Thyroid gland (tissue), 4 donors: Measurements from ENCODE around the gene IFI44.

Source experiments
- POLR2A ChIP-seq, 2 donors: fragments of 450-650 bp; IDR thresholded peaks; one replicate each; pipeline ENCODE4 v1.6.1; 2017; ENCODE audit warnings: antibody characterized with exemption in 2 of 2, mild to moderate bottlenecking in 2 of 2, moderate library complexity in 1 of 2
- TF ChIP-seq, protein P1 (sequence below), 6 experiments: fragments of 200-600 bp in 3 of 6; fragments of 450-650 bp in 3 of 6; sonication (generic) in 3 of 6; IDR thresholded peaks; one replicate each; pipeline ENCODE4 v1.5.1; 2016 to 2019; ENCODE audit warnings: antibody characterized with exemption in 6 of 6, mild to moderate bottlenecking in 2 of 6, inconsistent platforms in 1 of 6, moderate library complexity in 1 of 6

DNA sequence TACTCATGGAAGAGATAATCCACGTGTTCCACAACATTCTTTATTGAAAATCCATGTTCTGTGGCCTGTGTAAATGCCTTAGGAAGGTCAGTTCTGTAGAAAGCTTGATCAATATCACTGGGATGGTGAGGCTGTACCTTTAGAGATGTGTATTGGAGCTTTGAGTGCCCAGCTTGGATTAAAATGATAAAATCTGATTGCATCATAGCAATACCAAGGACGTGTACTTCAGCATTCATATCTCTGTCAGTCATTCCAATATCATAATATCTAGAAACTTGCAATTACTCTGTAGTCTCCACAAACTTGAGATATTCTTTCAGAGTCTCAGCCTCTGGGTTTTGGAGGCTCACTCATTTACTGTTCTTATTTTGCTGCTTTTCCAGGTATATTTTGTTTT, 31.6 kb downstream of the IFI44 start:
- TF ChIP-seq, protein P1, sequence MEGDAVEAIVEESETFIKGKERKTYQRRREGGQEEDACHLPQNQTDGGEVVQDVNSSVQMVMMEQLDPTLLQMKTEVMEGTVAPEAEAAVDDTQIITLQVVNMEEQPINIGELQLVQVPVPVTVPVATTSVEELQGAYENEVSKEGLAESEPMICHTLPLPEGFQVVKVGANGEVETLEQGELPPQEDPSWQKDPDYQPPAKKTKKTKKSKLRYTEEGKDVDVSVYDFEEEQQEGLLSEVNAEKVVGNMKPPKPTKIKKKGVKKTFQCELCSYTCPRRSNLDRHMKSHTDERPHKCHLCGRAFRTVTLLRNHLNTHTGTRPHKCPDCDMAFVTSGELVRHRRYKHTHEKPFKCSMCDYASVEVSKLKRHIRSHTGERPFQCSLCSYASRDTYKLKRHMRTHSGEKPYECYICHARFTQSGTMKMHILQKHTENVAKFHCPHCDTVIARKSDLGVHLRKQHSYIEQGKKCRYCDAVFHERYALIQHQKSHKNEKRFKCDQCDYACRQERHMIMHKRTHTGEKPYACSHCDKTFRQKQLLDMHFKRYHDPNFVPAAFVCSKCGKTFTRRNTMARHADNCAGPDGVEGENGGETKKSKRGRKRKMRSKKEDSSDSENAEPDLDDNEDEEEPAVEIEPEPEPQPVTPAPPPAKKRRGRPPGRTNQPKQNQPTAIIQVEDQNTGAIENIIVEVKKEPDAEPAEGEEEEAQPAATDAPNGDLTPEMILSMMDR (IDR thresholded peaks at IDR 0.05), result no peak
- TF ChIP-seq POLR2A (IDR thresholded peaks at IDR 0.05), result no peak
